GM23248 (cell line): ENCODE results near the gene PAQR5. TPM values are rescaled to one million over a fixed set of nuclear protein-coding genes. Genes with fewer than 3 reads are reported as not detected.

Experiments used
- DNase-seq: peaks from one replicate; pipeline ENCODE4 v3.0.0-alpha.2; 2015
- H2AFZ ChIP-seq: fragments of 200-600 bp; sonication (generic); 2 replicates; pipeline ENCODE4 v1.6.1; 2016; ENCODE audit warnings: antibody characterized with exemption
- H3F3A ChIP-seq: fragments of 200-600 bp; sonication (generic); 2 replicates; pipeline ENCODE4 v1.6.1; 2016; ENCODE audit warnings: mild to moderate bottlenecking, antibody characterized with exemption, mixed run types; ENCODE audit not compliant: insufficient read depth
- H3K27ac ChIP-seq: fragments of 200-600 bp; sonication (generic); 2 replicates; pipeline ENCODE4 v1.5.1; 2016; ENCODE audit warnings: mild to moderate bottlenecking
- H3K27me3 ChIP-seq: fragments of 200-600 bp; sonication (generic); replicated peaks from 2 replicates; pipeline ENCODE4 v1.6.1; 2016; ENCODE audit warnings: mild to moderate bottlenecking; ENCODE audit not compliant: insufficient read depth
- H3K36me3 ChIP-seq: fragments of 200-600 bp; sonication (generic); 2 replicates; pipeline ENCODE4 v1.6.1; 2016; ENCODE audit warnings: low read depth, mild to moderate bottlenecking
- H3K4me1 ChIP-seq: fragments of 200-600 bp; sonication (generic); 2 replicates; pipeline ENCODE4 v1.6.1; 2016; ENCODE audit warnings: mild to moderate bottlenecking; ENCODE audit not compliant: insufficient read depth
- H3K4me2 ChIP-seq: fragments of 200-600 bp; sonication (generic); one replicate; pipeline ENCODE4 v1.6.1; 2016; ENCODE audit warnings: mild to moderate bottlenecking; ENCODE audit not compliant: unreplicated experiment
- H3K4me3 ChIP-seq: fragments of 200-600 bp; sonication (generic); 2 replicates; pipeline ENCODE4 v1.5.1; 2016; ENCODE audit warnings: mild to moderate bottlenecking
- H3K79me2 ChIP-seq: fragments of 200-600 bp; sonication (generic); 2 replicates; pipeline ENCODE4 v1.6.1; 2016; ENCODE audit warnings: mild to moderate bottlenecking; ENCODE audit not compliant: insufficient read depth
- H3K9ac ChIP-seq: fragments of 200-600 bp; sonication (generic); 2 replicates; pipeline ENCODE4 v1.6.1; 2016; ENCODE audit warnings: mild to moderate bottlenecking
- H3K9me2 ChIP-seq: fragments of 200-600 bp; sonication (generic); 2 replicates; pipeline ENCODE4 v1.6.1; 2016; ENCODE audit warnings: mixed run types, mild to moderate bottlenecking, moderate library complexity; ENCODE audit not compliant: insufficient read depth
- H3K9me3 ChIP-seq: fragments of 200-600 bp; sonication (generic); one replicate; pipeline ENCODE4 v1.6.1; 2017; ENCODE audit warnings: low read depth
- H4K20me1 ChIP-seq: fragments of 200-600 bp; sonication (generic); 2 replicates; pipeline ENCODE4 v1.6.0; 2016; ENCODE audit not compliant: insufficient read depth
- EZH2 ChIP-seq: fragments of 200-600 bp; sonication (generic); IDR thresholded peaks from 2 replicates; pipeline ENCODE4 v1.6.1; 2018; ENCODE audit warnings: antibody characterized with exemption, mild to moderate bottlenecking; ENCODE audit not compliant: insufficient read depth, poor library complexity, severe bottlenecking
- EZH2phosphoT487 ChIP-seq: fragments of 200-600 bp; sonication (generic); IDR thresholded peaks from 2 replicates; pipeline ENCODE4 v1.6.1; 2018; ENCODE audit warnings: antibody characterized with exemption, moderate library complexity, mild to moderate bottlenecking, low read depth; ENCODE audit not compliant: insufficient read depth
- WGBS, 2 experiments: methylation state at CpG; one replicate each; pipeline ENCODE4 v1.1.6; 2015 to 2017; ENCODE audit warnings: low lambda C conversion rate in 2 of 2, low coverage in 1 of 2; ENCODE audit errors: missing lambda C conversion rate in 2 of 2; 5-methylcytosine and 5-hydroxymethylcytosine counted together
- in situ Hi-C: fragments of 300-500 bp; cut with MboI; formaldehyde crosslinking; loops from 2 replicates; pipeline ENCODE4 v1.15.0; 2020
- polyA plus RNA-seq: library from polyadenylated mRNA; unstranded; fragments of >200 nt; fragmentation: Nextera tagmentation; extraction: Ambion mirVana; gene quantifications from 2 replicates; pipeline ENCODE4 v1.2.1, GENCODE V29; 2016
- total RNA-seq: library from RNA; depleted of rRNA; stranded (reverse); fragments of >200 nt; shearing (Covaris generic); gene quantifications from 2 replicates; pipeline ENCODE4 v1.2.3, GENCODE V29; 2014

PAQR5 gene
- total and polyA plus RNA-seq, 2 experiments from 2014 or later: 3.8 to 5.7 TPM

DNA sequence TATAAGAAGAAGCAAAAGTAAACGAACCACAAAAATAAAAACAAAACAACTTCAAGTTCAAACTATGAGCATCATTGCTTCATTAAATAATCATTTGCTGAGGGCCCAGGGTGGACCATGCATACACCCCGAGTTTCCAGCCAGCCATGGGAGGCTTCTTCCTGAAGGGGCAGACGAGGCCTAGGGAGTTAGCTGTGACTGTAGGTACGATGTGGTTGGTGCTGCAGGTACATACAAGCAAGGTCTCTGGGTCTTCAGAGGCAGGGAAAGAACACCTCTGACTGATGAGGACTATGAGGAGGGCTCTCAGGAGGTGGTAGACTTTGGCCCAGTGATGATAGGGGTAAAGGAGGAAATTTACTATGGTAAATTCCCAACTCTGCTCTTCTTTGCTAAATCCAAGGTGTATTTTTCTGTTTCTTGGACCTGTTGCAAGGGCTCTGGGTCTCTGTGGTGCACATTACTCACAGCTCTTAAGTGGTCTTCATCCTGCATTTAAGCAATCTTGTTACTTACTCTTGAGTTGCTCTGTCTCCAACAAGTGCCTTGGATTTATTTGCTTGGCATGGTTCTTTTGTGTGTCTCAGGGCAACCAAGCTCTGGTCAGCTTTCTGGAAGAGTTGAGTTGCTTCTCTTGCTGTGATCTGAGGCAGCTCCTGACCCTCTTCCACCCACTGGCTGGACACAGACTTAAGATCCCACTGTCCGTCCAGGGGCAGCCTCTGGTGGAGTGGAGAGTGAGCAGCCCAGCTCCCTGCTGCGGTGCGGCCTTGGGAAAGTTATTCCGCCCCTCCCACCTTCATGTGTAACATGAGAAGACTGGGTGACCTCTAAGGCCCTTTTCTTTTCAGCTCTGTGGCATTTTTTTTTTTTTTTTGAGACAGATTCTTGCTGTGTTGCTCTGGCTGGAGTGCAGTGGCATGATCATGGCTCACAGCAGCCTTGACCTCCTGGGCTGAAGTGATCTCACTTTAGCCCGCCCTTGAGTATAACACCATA, 59.4 kb downstream of the PAQR5 start:
- no peak for TF ChIP-seq EZH2
- 54 to 55% methylated on average over 9 of the region's 9 CpGs for WGBS, 2 experiments
- Histone ChIP-seq H3K27me3 (no peaks in the 10 kb centered on the region), H3K9me3 (no peaks in the 10 kb centered on the region), H3K4me1 (no peaks in the 10 kb centered on the region; the same call in 1 of the 2 replicates), H3K4me2 (no peak overlapping the region), H3K27ac (no peak overlapping the region), H3K4me3 (no peak overlapping the region), H3K9me2 (no peaks in the 10 kb centered on the region), H3K79me2 (no peaks in the 10 kb centered on the region), H3F3A (no peaks in the 10 kb centered on the region), H3K36me3 (no peaks in the 10 kb centered on the region), H3K9ac (no peak overlapping the region), H4K20me1 (no peaks in the 10 kb centered on the region), H2AFZ (no peak overlapping the region)
- DNase-seq: peak; percentile 32
- in situ Hi-C loops: no loop called here

DNA sequence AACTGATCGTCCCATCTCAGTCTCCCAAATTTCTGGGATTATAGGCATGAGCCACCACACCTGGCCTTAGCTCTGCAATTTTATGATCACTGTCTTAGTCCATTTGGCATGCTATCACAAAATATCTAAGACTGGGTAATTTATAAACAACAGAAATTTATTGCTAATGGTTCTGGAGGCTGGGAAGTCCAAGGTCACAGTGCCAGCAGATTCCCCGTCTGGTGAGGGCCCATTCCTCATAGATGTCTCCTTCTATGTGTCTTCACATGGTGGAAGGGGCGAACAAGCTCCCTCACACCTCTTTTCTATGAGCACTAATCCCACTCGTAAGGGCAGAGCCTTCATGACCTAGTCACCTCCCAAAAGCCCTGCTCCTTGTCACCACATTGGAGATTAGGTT, 60.1 kb downstream of the PAQR5 start:
- no peaks in the 10 kb centered on the region for H3K27me3 ChIP-seq
- H3K9ac ChIP-seq: no peak overlapping the region
- H3K9me2 ChIP-seq: no peaks in the 10 kb centered on the region
- H4K20me1 ChIP-seq: no peaks in the 10 kb centered on the region
- H3K4me1 ChIP-seq: no peaks in the 10 kb centered on the region; the same call in 1 of the 2 replicates
- H3K79me2 ChIP-seq: no peaks in the 10 kb centered on the region
- in situ Hi-C loops: no loop called here
- TF ChIP-seq EZH2phosphoT487 (no peak), EZH2 (no peak)
- H3K9me3 ChIP-seq: no peaks in the 10 kb centered on the region
- WGBS, 2 experiments: 79 to 84% methylated on average over 4 of the region's 4 CpGs
- no peak overlapping the region for H3K4me2 ChIP-seq
- DNase-seq: no peak
- no peak overlapping the region for H3K4me3 ChIP-seq
- no peaks in the 10 kb centered on the region for H3F3A ChIP-seq
- no peak overlapping the region for H3K27ac ChIP-seq
- H2AFZ ChIP-seq: no peak overlapping the region
- no peaks in the 10 kb centered on the region for H3K36me3 ChIP-seq

DNA sequence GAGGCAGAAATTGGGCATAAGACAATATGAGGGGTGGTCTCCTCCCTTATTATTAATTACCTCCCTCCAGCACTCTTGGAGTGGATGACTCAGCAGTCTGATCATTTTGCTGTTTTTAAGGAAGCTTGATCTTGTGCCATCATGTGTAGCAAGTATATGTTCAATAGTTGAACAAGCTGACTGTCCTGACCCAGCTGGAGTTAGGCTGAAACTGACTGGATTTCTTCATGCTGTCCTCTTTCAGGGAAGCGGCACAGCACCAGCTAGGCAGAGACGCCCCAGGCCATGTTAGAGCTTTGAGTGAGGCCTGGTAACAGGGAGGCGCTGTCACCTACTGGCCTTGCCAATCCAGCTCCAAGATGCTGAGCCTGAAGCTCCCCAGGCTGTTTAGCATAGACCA, 61.0 kb downstream of the PAQR5 start:
- no peak overlapping the region for H3K27ac ChIP-seq
- H3K4me3 ChIP-seq: no peak overlapping the region
- no peaks in the 10 kb centered on the region for H3K36me3 ChIP-seq
- WGBS, 2 experiments: 92 to 100% methylated on average over 3 of the region's 3 CpGs
- H3K9me2 ChIP-seq: no peaks in the 10 kb centered on the region
- H3K4me1 ChIP-seq: no peaks in the 10 kb centered on the region; the same call in 1 of the 2 replicates
- in situ Hi-C loops: no loop called here
- H3F3A ChIP-seq: no peaks in the 10 kb centered on the region
- no peak for TF ChIP-seq EZH2phosphoT487
- no peak for TF ChIP-seq EZH2
- H3K27me3 ChIP-seq: no peaks in the 10 kb centered on the region
- H2AFZ ChIP-seq: no peak overlapping the region
- H3K9ac ChIP-seq: no peak overlapping the region
- peak; percentile 18 for DNase-seq
- H3K9me3 ChIP-seq: no peaks in the 10 kb centered on the region
- H3K79me2 ChIP-seq: no peaks in the 10 kb centered on the region
- H4K20me1 ChIP-seq: no peaks in the 10 kb centered on the region
- no peak overlapping the region for H3K4me2 ChIP-seq

DNA sequence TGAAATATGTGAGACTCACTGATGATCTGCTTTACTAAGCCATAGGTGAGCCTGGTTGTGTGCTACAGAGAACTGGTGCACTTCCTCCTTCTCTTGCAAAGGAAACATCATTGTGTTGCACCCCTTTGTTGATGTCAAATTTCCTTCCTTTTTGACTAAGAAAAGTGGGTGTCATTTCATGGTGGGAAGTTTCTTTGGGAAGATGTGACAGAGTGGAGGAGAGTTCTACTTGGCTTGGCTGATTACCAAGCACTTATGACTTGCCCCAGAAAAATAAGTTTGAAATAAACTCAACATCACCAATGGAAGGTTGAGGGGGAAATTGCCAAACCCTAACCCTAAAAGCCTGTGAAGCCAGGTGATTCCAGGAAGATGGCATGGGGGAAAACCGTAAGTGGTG, 61.9 kb downstream of the PAQR5 start:
- H3K27me3 ChIP-seq: no peaks in the 10 kb centered on the region
- in situ Hi-C loops: no loop called here
- no peaks in the 10 kb centered on the region for H3K79me2 ChIP-seq
- no peak overlapping the region for H3K4me3 ChIP-seq
- H3K4me1 ChIP-seq: no peaks in the 10 kb centered on the region; the same call in 1 of the 2 replicates
- no peaks in the 10 kb centered on the region for H3F3A ChIP-seq
- no peaks in the 10 kb centered on the region for H3K9me3 ChIP-seq
- no peak overlapping the region for H3K27ac ChIP-seq
- DNase-seq: no peak
- 0% methylated on average over 1 of the region's 1 CpG for WGBS, 2 experiments
- TF ChIP-seq EZH2phosphoT487 (no peak), EZH2 (no peak)
- H3K36me3 ChIP-seq: no peaks in the 10 kb centered on the region
- no peaks in the 10 kb centered on the region for H4K20me1 ChIP-seq
- no peak overlapping the region for H3K4me2 ChIP-seq
- no peak overlapping the region for H2AFZ ChIP-seq
- H3K9me2 ChIP-seq: no peaks in the 10 kb centered on the region
- no peak overlapping the region for H3K9ac ChIP-seq
